Measurements from ENCODE around the gene SEMA6A. TPM values are rescaled to one million over a fixed set of nuclear protein-coding genes. Genes with fewer than 3 reads are reported as not detected.

The SEMA6A gene
- total and polyA plus RNA-seq, 9 of the 15 experiments (the other 6 are each of a cell fraction or from before 2014, with no cell fraction given), result 0.04 to 0.42 (median 0.18) TPM; not detected in 5

- H3K4me2 ChIP-seq (ENCODE audit: insufficient read depth, low read length), result no peak overlapping the region
- no peaks in the 10 kb centered on the region for H4K20me1 ChIP-seq (replicated peaks; ENCODE audit: control insufficient read depth, insufficient read depth, low read length)
- no peak overlapping the region for H3K4me3 ChIP-seq
- H3K36me3 ChIP-seq (ENCODE audit: control insufficient read depth, insufficient read depth, low read length), result no peaks in the 10 kb centered on the region
- H3K9me3 ChIP-seq (replicated peaks; ENCODE audit: control insufficient read depth, insufficient read depth, low read depth, low read length), result no peaks in the 10 kb centered on the region
- ATAC-seq (no peak), DNase-seq (ENCODE audit: extremely low read depth in 1 of 4, low spot score in 3 of 4) (no peak), FAIRE-seq (no peak)
- no peaks in the 10 kb centered on the region for H3K9me1 ChIP-seq (ENCODE audit: control insufficient read depth, insufficient read depth, low read length)
- H3K27me3 ChIP-seq (ENCODE audit: control insufficient read depth in 2 of 2, insufficient read depth in 2 of 2, low read length in 2 of 2), result peaks cover 0 to 9% of the 10 kb centered on the region in 2 experiments; a peak in 2 of 5 replicates
- WGBS (ENCODE audit: insufficient coverage, low coverage, missing lambda C conversion rate), result 0% methylated on average over 2 of the region's 2 CpGs
- H3K4me1 ChIP-seq (replicated peaks in 1 of 2; ENCODE audit: control insufficient read depth in 2 of 2, insufficient read depth in 2 of 2, low read length in 2 of 2), result peaks cover under 1 to 8% of the 10 kb centered on the region in 2 experiments; a peak in 2 of 5 replicates
- POLR2A ChIA-PET, result interaction anchor here (0.6 to 2.4 kb wide), 2 partner anchors 9 to 754 kb away, joined by 3 to 7 read pairs; no protein-coding TSS in a partner anchor
- TF ChIP-seq RREB1 (CRISPR knock-in tag; IDR thresholded peaks at IDR 0.05) (no peak), BRF2 (IDR thresholded peaks at IDR 0.05; ENCODE audit: borderline replicate concordance, insufficient read depth, insufficient read length) (no peak), SAFB (IDR thresholded peaks at IDR 0.05; ENCODE audit: borderline replicate concordance, low read depth, low read length) (no peak), RCOR1 (IDR thresholded peaks at IDR 0.05; ENCODE audit: borderline replicate concordance in 1 of 2, low read depth in 2 of 2, low read length in 2 of 2) (no peak), TRIM25 (IDR thresholded peaks at IDR 0.05; ENCODE audit: borderline replicate concordance) (no peak), PCBP2 (IDR thresholded peaks at IDR 0.05; ENCODE audit: low read depth, low read length, poor library complexity, severe bottlenecking) (no peak), POLR2A (conservative IDR thresholded peaks at IDR 0.05) (no peak)
- H3K9ac ChIP-seq (ENCODE audit: insufficient read depth in 1 of 2, low read depth in 2 of 2, low read length in 2 of 2), result no peak overlapping the region
- no peak overlapping the region for H2AFZ ChIP-seq (ENCODE audit: low read depth, low read length)
- no TSS peak for BruUV-seq (replicated peaks)
- in situ Hi-C loops (cut with MboI) (no loop called here), intact Hi-C loops (cut with micrococcal nuclease) (no loop called here)
- no peak overlapping the region for H3K27ac ChIP-seq (ENCODE audit: extremely low read depth, low read depth, low read length)
- H3K79me2 ChIP-seq (ENCODE audit: control insufficient read depth, insufficient read depth, low read length), result no peaks in the 10 kb centered on the region
- CTCF ChIA-PET (ENCODE audit: low intra/inter-chr PET ratio), result no interaction called here
Observed at GRCh38 chr5:116441223-116441622, 133.4 kb downstream of the SEMA6A start.

Data from K562 (cell line).